SK-N-SH (cell line): ENCODE data around the gene OSBPL8. TPM values are rescaled to one million over a fixed set of nuclear protein-coding genes. Genes with fewer than 3 reads are reported as not detected.

Experiments used
- CTCF ChIA-PET: fragments of 300-600, 350-600 bp; formaldehyde crosslinking; extraction: SDS; loops from one replicate; lab custom pipeline; 2021; lab: Yijun Ruan, JAX
- POLR2A ChIA-PET: fragments of 350-600 bp; sonication (Branson Sonifier 250); formaldehyde crosslinking; extraction: SDS; loops from one replicate; lab custom pipeline; 2020; ENCODE audit warnings: antibody characterized with exemption, inconsistent platforms; lab: Yijun Ruan, JAX
- DNase-seq: peaks from one replicate; pipeline ENCODE4 v3.0.0; 2012
- H2AFZ ChIP-seq: fragments of 200-600 bp; sonication (generic); 2 replicates; pipeline ENCODE4 v1.8.1; 2016; ENCODE audit warnings: antibody characterized with exemption, mild to moderate bottlenecking, low read depth
- H3F3A ChIP-seq: fragments of 200-600 bp; sonication (generic); replicated peaks from 2 replicates; pipeline ENCODE3; 2016; ENCODE audit warnings: antibody characterized with exemption, mild to moderate bottlenecking; ENCODE audit not compliant: insufficient read depth
- H3K27ac ChIP-seq, 2 experiments: fragments of 200-500 bp in 1 of 2; fragments of 200-600 bp in 1 of 2; sonication (Bioruptor generic) in 1 of 2; sonication (generic), shearing (Covaris generic) in 1 of 2; 2 replicates each; pipeline versions ENCODE4 v1.5.1 to v1.6.1; 2014 to 2016; ENCODE audit warnings: low read depth in 2 of 2, inconsistent platforms in 1 of 2, low read length in 1 of 2, mild to moderate bottlenecking in 1 of 2, mixed read lengths in 1 of 2
- H3K27me3 ChIP-seq: fragments of 200-600 bp; sonication (generic), shearing (Covaris generic); 2 replicates; pipeline ENCODE4 v1.6.1; 2016; ENCODE audit warnings: mixed run types; ENCODE audit not compliant: insufficient read depth
- H3K36me3 ChIP-seq, 2 experiments: fragments of 200-500 bp in 1 of 2; fragments of 200-600 bp in 1 of 2; sonication (Bioruptor generic) in 1 of 2; sonication (generic) in 1 of 2; replicated peaks in 1 of 2; 2 replicates each; pipeline versions ENCODE3 to v1.5.1; 2014 to 2016; ENCODE audit warnings: low read length in 1 of 2, mild to moderate bottlenecking in 1 of 2; ENCODE audit not compliant: insufficient read depth in 2 of 2, control insufficient read depth in 1 of 2
- H3K4me1 ChIP-seq, 2 experiments: fragments of 200-500 bp in 1 of 2; fragments of 200-600 bp in 1 of 2; sonication (Bioruptor generic) in 1 of 2; sonication (generic), shearing (Covaris generic) in 1 of 2; 2 replicates each; pipeline versions ENCODE4 v1.5.1 to v1.6.1; 2014 to 2016; ENCODE audit warnings: low read depth in 1 of 2, low read length in 1 of 2, mixed run types in 1 of 2; ENCODE audit not compliant: insufficient read depth in 2 of 2, control insufficient read depth in 1 of 2
- H3K4me2 ChIP-seq: fragments of 200-600 bp; sonication (generic), shearing (Covaris generic); 2 replicates; pipeline ENCODE4 v1.6.1; 2017; ENCODE audit warnings: mixed run types
- H3K4me3 ChIP-seq, 2 experiments: fragments of 200-500 bp in 1 of 2; fragments of 200-600 bp in 1 of 2; sonication (Bioruptor generic) in 1 of 2; sonication (generic), shearing (Covaris generic) in 1 of 2; 2 replicates each; pipeline versions ENCODE4 v1.5.1 to v1.8.1; 2014 to 2016; ENCODE audit warnings: low read depth in 2 of 2, inconsistent platforms in 1 of 2, low read length in 1 of 2, mild to moderate bottlenecking in 1 of 2, mixed read lengths in 1 of 2, moderate library complexity in 1 of 2
- H3K79me2 ChIP-seq: fragments of 200-600 bp; sonication (generic); 2 replicates; pipeline ENCODE4 v1.8.1; 2017; ENCODE audit warnings: mild to moderate bottlenecking; ENCODE audit not compliant: insufficient read depth
- H3K9ac ChIP-seq: fragments of 200-600 bp; sonication (generic); 2 replicates; pipeline ENCODE4 v1.6.1; 2017; ENCODE audit warnings: mixed run types
- H3K9me2 ChIP-seq: fragments of 200-600 bp; sonication (generic); 2 replicates; pipeline ENCODE4 v1.6.1; 2017; ENCODE audit warnings: mixed run types
- H3K9me3 ChIP-seq: fragments of 200-600 bp; sonication (generic); 2 replicates; pipeline ENCODE4 v1.6.1; 2017; ENCODE audit warnings: mixed run types, mild to moderate bottlenecking, moderate library complexity
- H4K20me1 ChIP-seq: fragments of 200-600 bp; sonication (generic); 2 replicates; pipeline ENCODE4 v1.6.1; 2017; ENCODE audit warnings: mild to moderate bottlenecking, mixed run types; ENCODE audit not compliant: insufficient read depth
- EZH2phosphoT487 ChIP-seq: fragments of 200-600 bp; sonication (generic); IDR thresholded peaks from 2 replicates; pipeline ENCODE4 v1.6.1; 2017; ENCODE audit warnings: low read depth, mixed run types, mild to moderate bottlenecking, antibody characterized with exemption, moderate library complexity, borderline replicate concordance
- FOSL2 ChIP-seq: IDR thresholded peaks from 2 replicates; pipeline ENCODE4 v1.4.0; 2012; ENCODE audit warnings: low read depth, mild to moderate bottlenecking, moderate library complexity, borderline replicate concordance
- FOXJ3 ChIP-seq: sonication (generic); formaldehyde crosslinking; IDR thresholded peaks from 2 replicates; pipeline ENCODE4 v1.5.1; 2020; ENCODE audit warnings: mild to moderate bottlenecking, missing genetic modification reagents
- GABPA ChIP-seq: IDR thresholded peaks from 2 replicates; pipeline ENCODE4 v1.4.0; 2012; ENCODE audit warnings: low read depth, mild to moderate bottlenecking
- GATA2 ChIP-seq: sonication (generic); formaldehyde crosslinking; IDR thresholded peaks from 2 replicates; pipeline ENCODE4 v1.5.0; 2020; ENCODE audit warnings: mild to moderate bottlenecking, missing genetic modification reagents
- IRF3 ChIP-seq: fragments of 150-350 bp; IDR thresholded peaks from 2 replicates; pipeline ENCODE4 v1.6.1; 2016; ENCODE audit warnings: mild to moderate bottlenecking, low read depth, low read length
- MAX ChIP-seq: IDR thresholded peaks from 2 replicates; pipeline ENCODE4 v1.4.0; 2012; ENCODE audit warnings: low read depth
- MEF2A ChIP-seq: IDR thresholded peaks from 2 replicates; pipeline ENCODE4 v1.4.0; 2012; ENCODE audit warnings: low read depth, borderline replicate concordance
- RCOR1 ChIP-seq: fragments of 150-350 bp; IDR thresholded peaks from 2 replicates; pipeline ENCODE4 v1.6.1; 2017; ENCODE audit warnings: antibody characterized with exemption, low read length
- RFX5 ChIP-seq: IDR thresholded peaks from 2 replicates; pipeline ENCODE4 v1.6.1; 2012; ENCODE audit warnings: mild to moderate bottlenecking, improper control_type of control experiment, low read length
- RXRA ChIP-seq: IDR thresholded peaks from 2 replicates; pipeline ENCODE4 v1.4.0; 2012; ENCODE audit warnings: low read depth, mild to moderate bottlenecking, borderline replicate concordance
- SMC3 ChIP-seq: IDR thresholded peaks from 2 replicates; pipeline ENCODE4 v1.6.1; 2012; ENCODE audit warnings: low read depth, low read length, improper control_type of control experiment
- TAF1 ChIP-seq: IDR thresholded peaks from 2 replicates; pipeline ENCODE4 v1.6.1; 2012; ENCODE audit warnings: low read depth, mild to moderate bottlenecking, low read length, moderate library complexity, borderline replicate concordance
- TEAD4 ChIP-seq: IDR thresholded peaks from 2 replicates; pipeline ENCODE4 v1.4.0; 2012; ENCODE audit warnings: mild to moderate bottlenecking, borderline replicate concordance; ENCODE audit not compliant: insufficient read depth
- USF1 ChIP-seq: IDR thresholded peaks from 2 replicates; pipeline ENCODE4 v1.4.0; 2012; ENCODE audit warnings: low read depth, borderline replicate concordance
- YY1 ChIP-seq: IDR thresholded peaks from 2 replicates; pipeline ENCODE4 v1.4.0; 2012; ENCODE audit warnings: low read depth, mild to moderate bottlenecking
- WGBS: methylation state at CpG from one replicate; pipeline ENCODE4 v1.1.6; 2017; ENCODE audit warnings: low lambda C conversion rate; 5-methylcytosine and 5-hydroxymethylcytosine counted together
- polyA plus RNA-seq, 3 experiments: library from polyadenylated mRNA; depleted of rRNA; stranded (reverse); fragments of >200 nt; gene quantifications; 2 replicates each; pipeline ENCODE4 v1.2.3, GENCODE V29; 2012

Gene OSBPL8
- polyA plus RNA-seq, 1 of the 3 experiments (the other 2 are of a cell fraction) = 10.6 TPM

- Histone ChIP-seq H3K27me3 (no peaks in the 10 kb centered on the region), H2AFZ (no peak overlapping the region), H3K9me2 (no peaks in the 10 kb centered on the region), H3K27ac (no peak overlapping the region), H3K4me2 (no peak overlapping the region), H3K4me1 (no peaks in the 10 kb centered on the region), H4K20me1 (no peaks in the 10 kb centered on the region), H3K36me3 (peaks cover 0 to 29% of the 10 kb centered on the region in 2 experiments), H3K9ac (no peak overlapping the region), H3K4me3 (no peak overlapping the region), H3F3A (no peaks in the 10 kb centered on the region), H3K9me3 (peaks cover 7% of the 10 kb centered on the region; the same call in 1 of the 2 replicates), H3K79me2 (peaks cover 7% of the 10 kb centered on the region; the same call in 1 of the 2 replicates)
- DNase-seq = no peak
- 100% methylated on average over 3 of the region's 4 CpGs for WGBS
- TF ChIP-seq GABPA = no peak
- TF ChIP-seq RXRA = no peak
- POLR2A ChIA-PET = no interaction called here
- CTCF ChIA-PET = no interaction called here
Measured at GRCh38 chr12:76490763-76491162, 68.8 kb downstream of the OSBPL8 start.

GRCh38 chr12:76489737-76490136 lies 69.8 kb downstream of the OSBPL8 start:
- Histone ChIP-seq H2AFZ (no peak overlapping the region), H3F3A (no peaks in the 10 kb centered on the region), H3K4me3 (no peak overlapping the region), H3K27me3 (no peaks in the 10 kb centered on the region), H3K9me3 (peaks cover 7% of the 10 kb centered on the region; the same call in 1 of the 2 replicates), H3K9me2 (no peaks in the 10 kb centered on the region), H3K79me2 (peaks cover 7% of the 10 kb centered on the region; the same call in 1 of the 2 replicates), H3K27ac (no peak overlapping the region), H3K36me3 (peaks cover 0 to 31% of the 10 kb centered on the region in 2 experiments), H3K9ac (no peak overlapping the region), H4K20me1 (no peaks in the 10 kb centered on the region), H3K4me1 (no peaks in the 10 kb centered on the region), H3K4me2 (no peak overlapping the region)
- TF ChIP-seq GABPA (no peak), RFX5 (no peak)
- ChIA-PET CTCF (no interaction called here), POLR2A (no interaction called here)
- DNase-seq = no peak
- WGBS = 87% methylated on average over 3 of the region's 3 CpGs

- Histone ChIP-seq H3K79me2 (peaks cover 8% of the 10 kb centered on the region; the same call in 1 of the 2 replicates), H3K4me1 (no peaks in the 10 kb centered on the region), H3K36me3 (peaks cover 0 to 18% of the 10 kb centered on the region in 2 experiments), H3K27me3 (no peaks in the 10 kb centered on the region), H3F3A (peaks cover 4% of the 10 kb centered on the region), H3K9me3 (no peaks in the 10 kb centered on the region), H3K27ac (no peak overlapping the region), H2AFZ (no peak overlapping the region), H3K9me2 (no peaks in the 10 kb centered on the region), H4K20me1 (no peaks in the 10 kb centered on the region), H3K4me3 (no peak overlapping the region), H3K9ac (no peak overlapping the region), H3K4me2 (no peak overlapping the region)
- DNase-seq = no peak
- CTCF ChIA-PET = interaction anchor here (1.0 kb wide), 1 partner anchor 14 kb away, joined by 3 read pairs; no protein-coding TSS in a partner anchor
- POLR2A ChIA-PET = no interaction called here
- 90% methylated on average over 2 of the region's 2 CpGs for WGBS
- TF ChIP-seq FOSL2 (no peak), MEF2A (no peak), GATA2 (CRISPR knock-in tag) (no peak), TEAD4 (no peak), RCOR1 (no peak), EZH2phosphoT487 (no peak), YY1 (no peak), GABPA (no peak), IRF3 (no peak), TAF1 (no peak), FOXJ3 (CRISPR knock-in tag) (no peak), RXRA (no peak), MAX (no peak), USF1 (no peak), SMC3 (no peak)
Measured at GRCh38 chr12:76486011-76486410, 73.6 kb downstream of the OSBPL8 start.
